WTC11 (cell line): ENCODE results near the gene EDEM2. TPM values are rescaled to one million over a fixed set of nuclear protein-coding genes. Genes with fewer than 3 reads are reported as not detected.

Source experiments
- ATAC-seq: fragments of 200-7000 bp; cut with Tn5 transposase; 2 replicates; pipeline ENCODE4 v1.10.0; 2021; ENCODE audit warnings: mild to moderate bottlenecking, moderate library complexity
- CTCF ChIA-PET: fragments of 300-600 bp; sonication (Branson Sonifier 250); formaldehyde crosslinking; loops from one replicate; lab custom pipeline; 2021; ENCODE audit warnings: antibody characterized with exemption; lab: Charles Lee
- POLR2A ChIA-PET: fragments of 350-600 bp; sonication (Branson Sonifier 250); formaldehyde crosslinking; loops from one replicate; lab custom pipeline; 2021; ENCODE audit warnings: antibody characterized with exemption; lab: Charles Lee
- DNase-seq: peaks from one replicate; pipeline ENCODE4 v3.0.0; 2021; ENCODE audit warnings: low spot score
- H3K27ac Mint-ChIP-seq: 2 replicates; pipeline ENCODE4 v1.8.0; 2021; ENCODE audit warnings: mixed read lengths
- H3K27me3 Mint-ChIP-seq: 2 replicates; pipeline ENCODE4 v1.8.0; 2021; ENCODE audit warnings: low read depth, mild to moderate bottlenecking, moderate library complexity, mixed read lengths
- H3K36me3 Mint-ChIP-seq: 2 replicates; pipeline ENCODE4 v1.8.0; 2021; ENCODE audit warnings: mixed read lengths
- H3K4me1 Mint-ChIP-seq: 2 replicates; pipeline ENCODE4 v1.8.0; 2022; ENCODE audit warnings: mixed read lengths
- H3K4me3 Mint-ChIP-seq: 2 replicates; pipeline ENCODE4 v1.8.0; 2021; ENCODE audit warnings: mild to moderate bottlenecking, moderate library complexity, mixed read lengths
- H3K9me3 Mint-ChIP-seq: 2 replicates; pipeline ENCODE4 v1.8.0; 2021; ENCODE audit warnings: mixed read lengths
- CBFB ChIP-seq: sonication (generic); formaldehyde crosslinking; IDR thresholded peaks from 2 replicates; pipeline ENCODE4 v1.8.1; 2022; ENCODE audit warnings: mild to moderate bottlenecking, low read depth, missing genetic modification reagents
- CREM ChIP-seq: sonication (generic); formaldehyde crosslinking; IDR thresholded peaks from 2 replicates; pipeline ENCODE4 v1.8.1; 2022; ENCODE audit warnings: mild to moderate bottlenecking, missing genetic modification reagents, moderate library complexity
- ELF4 ChIP-seq: sonication (generic); formaldehyde crosslinking; IDR thresholded peaks from 2 replicates; pipeline ENCODE4 v1.8.1; 2022; ENCODE audit warnings: low read depth, mild to moderate bottlenecking, moderate library complexity, missing genetic modification reagents
- GRHL2 ChIP-seq: fragments of 250-450 bp; sonication (Bioruptor Pico); IDR thresholded peaks from 2 replicates; pipeline ENCODE4 v1.8.0; 2022; ENCODE audit warnings: mild to moderate bottlenecking, moderate library complexity; ENCODE audit not compliant: insufficient replicate concordance, severe bottlenecking
- IRF2 ChIP-seq: sonication (generic); formaldehyde crosslinking; IDR thresholded peaks from 2 replicates; pipeline ENCODE4 v1.8.0; 2022; ENCODE audit warnings: low read depth, missing genetic modification reagents, borderline replicate concordance
- NFYB ChIP-seq: sonication (generic); formaldehyde crosslinking; conservative IDR thresholded peaks from 2 replicates; pipeline ENCODE4 v1.8.0; 2022; ENCODE audit warnings: low read depth, missing genetic modification reagents
- SP1 ChIP-seq: sonication (generic); formaldehyde crosslinking; conservative IDR thresholded peaks from 2 replicates; pipeline ENCODE4 v1.8.1; 2022; ENCODE audit warnings: missing genetic modification reagents
- TEAD1 ChIP-seq: sonication (generic); formaldehyde crosslinking; IDR thresholded peaks from 2 replicates; pipeline ENCODE4 v1.8.0; 2022; ENCODE audit warnings: mild to moderate bottlenecking, missing genetic modification reagents
- ZNF219 ChIP-seq: sonication (generic); formaldehyde crosslinking; IDR thresholded peaks from 2 replicates; pipeline ENCODE4 v1.8.0; 2023; ENCODE audit warnings: missing genetic modification reagents, mild to moderate bottlenecking, borderline replicate concordance
- ZNF232 ChIP-seq: sonication (generic); formaldehyde crosslinking; IDR thresholded peaks from 2 replicates; pipeline ENCODE4 v1.8.0; 2022; ENCODE audit warnings: mild to moderate bottlenecking, missing genetic modification reagents
- ZNF671 ChIP-seq: fragments of 250-450 bp; sonication (Bioruptor Pico); IDR thresholded peaks from 2 replicates; pipeline ENCODE4 v1.8.0; 2021; ENCODE audit warnings: mild to moderate bottlenecking
- total RNA-seq: library from RNA; stranded (reverse); gene quantifications from 3 replicates; pipeline ENCODE4 v1.2.3, GENCODE V29; 2021
- TF ChIP-seq, protein P1 (sequence below): sonication (generic); formaldehyde crosslinking; IDR thresholded peaks from 2 replicates; pipeline ENCODE4 v1.8.0; 2022; ENCODE audit warnings: mild to moderate bottlenecking, missing genetic modification reagents
- TF ChIP-seq, protein P2 (sequence below): sonication (generic); formaldehyde crosslinking; IDR thresholded peaks from 2 replicates; pipeline ENCODE4 v1.8.1; 2022; ENCODE audit warnings: missing genetic modification reagents, borderline replicate concordance
- TF ChIP-seq, protein P3 (sequence below): sonication (generic); formaldehyde crosslinking; IDR thresholded peaks from 2 replicates; pipeline ENCODE4 v1.8.1; 2023; ENCODE audit warnings: mild to moderate bottlenecking, missing genetic modification reagents
- TF ChIP-seq, protein P4 (sequence below): sonication (generic); formaldehyde crosslinking; IDR thresholded peaks from 2 replicates; pipeline ENCODE4 v1.8.0; 2023; ENCODE audit warnings: mild to moderate bottlenecking, missing genetic modification reagents
- TF ChIP-seq, protein P5 (sequence below): sonication (generic); formaldehyde crosslinking; IDR thresholded peaks from 2 replicates; pipeline ENCODE4 v1.8.0; 2022; ENCODE audit warnings: mild to moderate bottlenecking, missing genetic modification reagents
- TF ChIP-seq, protein P6 (sequence below): sonication (generic); formaldehyde crosslinking; IDR thresholded peaks from 2 replicates; pipeline ENCODE4 v1.8.0; 2022; ENCODE audit warnings: missing genetic modification reagents
- TF ChIP-seq, protein P7 (sequence below): fragments of 250-450 bp; sonication (Bioruptor Pico); IDR thresholded peaks from 2 replicates; pipeline ENCODE4 v2.1.2; 2022; ENCODE audit warnings: mild to moderate bottlenecking, moderate library complexity
- TF ChIP-seq, protein P8 (sequence below): fragments of 250-450 bp; sonication (Bioruptor Pico); IDR thresholded peaks from 2 replicates; pipeline ENCODE4 v1.8.0; 2021; ENCODE audit warnings: mild to moderate bottlenecking

The EDEM2 gene
- total RNA-seq, 1 experiment from 2014 or later: 22.7 TPM

DNA sequence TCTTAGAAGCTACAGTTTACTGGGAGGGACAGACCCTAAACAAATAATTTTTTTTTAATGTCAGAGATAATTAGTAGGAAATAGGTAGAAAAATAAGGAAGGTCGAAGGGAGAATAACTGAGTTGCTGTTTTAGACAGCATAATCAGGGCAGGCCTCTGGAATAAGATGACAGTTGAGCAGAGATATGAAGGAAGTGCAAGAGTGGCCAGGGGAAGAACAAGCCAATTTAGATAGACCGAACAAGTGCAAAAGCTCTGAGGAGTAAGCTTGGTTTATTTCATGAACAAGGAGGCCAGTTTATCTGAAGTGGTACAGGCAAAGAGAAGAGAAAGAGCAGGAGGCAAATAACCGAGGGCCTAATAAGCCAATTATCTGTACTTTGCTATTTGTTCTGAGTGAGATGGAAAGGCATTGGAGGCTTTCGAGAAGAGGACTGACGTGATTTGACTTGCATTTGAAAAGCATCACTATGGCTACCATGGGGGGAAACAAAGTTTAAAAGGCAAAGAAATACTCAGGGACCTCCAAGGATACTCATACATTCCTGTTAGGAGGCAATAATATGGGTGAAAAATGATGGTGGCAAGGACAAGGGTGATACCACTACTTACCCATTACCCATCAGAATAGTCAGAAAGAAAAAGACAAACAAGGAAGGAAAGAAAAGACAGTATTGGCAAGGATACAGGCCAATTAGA lies 44.4 kb upstream of the EDEM2 start:
- ChIA-PET POLR2A (interaction anchor here (0.6 kb wide), 1 partner anchor 24 kb away, joined by 3 read pairs; no protein-coding TSS in a partner anchor), CTCF (no interaction called here)
- ATAC-seq (no peak), DNase-seq (no peak)
- H3K4me1 Mint-ChIP-seq: 0 out of 2 replicates have a peak, but pooled peaks cover 3% of the 10 kb centered on the region
- no peak overlapping the region for H3K4me3 Mint-ChIP-seq
- no peak overlapping the region; the same call in 1 of the 2 replicates for H3K27ac Mint-ChIP-seq
- TF ChIP-seq, protein P1, sequence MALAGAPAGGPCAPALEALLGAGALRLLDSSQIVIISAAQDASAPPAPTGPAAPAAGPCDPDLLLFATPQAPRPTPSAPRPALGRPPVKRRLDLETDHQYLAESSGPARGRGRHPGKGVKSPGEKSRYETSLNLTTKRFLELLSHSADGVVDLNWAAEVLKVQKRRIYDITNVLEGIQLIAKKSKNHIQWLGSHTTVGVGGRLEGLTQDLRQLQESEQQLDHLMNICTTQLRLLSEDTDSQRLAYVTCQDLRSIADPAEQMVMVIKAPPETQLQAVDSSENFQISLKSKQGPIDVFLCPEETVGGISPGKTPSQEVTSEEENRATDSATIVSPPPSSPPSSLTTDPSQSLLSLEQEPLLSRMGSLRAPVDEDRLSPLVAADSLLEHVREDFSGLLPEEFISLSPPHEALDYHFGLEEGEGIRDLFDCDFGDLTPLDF (CRISPR knock-in tag): no peak
- TF ChIP-seq IRF2 (CRISPR knock-in tag): no peak
- no peak for TF ChIP-seq CREM (CRISPR knock-in tag)
- no peak for TF ChIP-seq NFYB (CRISPR knock-in tag)
- TF ChIP-seq, protein P2, sequence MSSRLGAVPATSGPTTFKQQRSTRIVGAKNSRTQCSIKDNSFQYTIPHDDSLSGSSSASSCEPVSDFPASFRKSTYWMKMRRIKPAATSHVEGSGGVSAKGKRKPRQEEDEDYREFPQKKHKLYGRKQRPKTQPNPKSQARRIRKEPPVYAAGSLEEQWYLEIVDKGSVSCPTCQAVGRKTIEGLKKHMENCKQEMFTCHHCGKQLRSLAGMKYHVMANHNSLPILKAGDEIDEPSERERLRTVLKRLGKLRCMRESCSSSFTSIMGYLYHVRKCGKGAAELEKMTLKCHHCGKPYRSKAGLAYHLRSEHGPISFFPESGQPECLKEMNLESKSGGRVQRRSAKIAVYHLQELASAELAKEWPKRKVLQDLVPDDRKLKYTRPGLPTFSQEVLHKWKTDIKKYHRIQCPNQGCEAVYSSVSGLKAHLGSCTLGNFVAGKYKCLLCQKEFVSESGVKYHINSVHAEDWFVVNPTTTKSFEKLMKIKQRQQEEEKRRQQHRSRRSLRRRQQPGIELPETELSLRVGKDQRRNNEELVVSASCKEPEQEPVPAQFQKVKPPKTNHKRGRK: no peak
- TF ChIP-seq ZNF232: no peak
- TF ChIP-seq, protein P3, sequence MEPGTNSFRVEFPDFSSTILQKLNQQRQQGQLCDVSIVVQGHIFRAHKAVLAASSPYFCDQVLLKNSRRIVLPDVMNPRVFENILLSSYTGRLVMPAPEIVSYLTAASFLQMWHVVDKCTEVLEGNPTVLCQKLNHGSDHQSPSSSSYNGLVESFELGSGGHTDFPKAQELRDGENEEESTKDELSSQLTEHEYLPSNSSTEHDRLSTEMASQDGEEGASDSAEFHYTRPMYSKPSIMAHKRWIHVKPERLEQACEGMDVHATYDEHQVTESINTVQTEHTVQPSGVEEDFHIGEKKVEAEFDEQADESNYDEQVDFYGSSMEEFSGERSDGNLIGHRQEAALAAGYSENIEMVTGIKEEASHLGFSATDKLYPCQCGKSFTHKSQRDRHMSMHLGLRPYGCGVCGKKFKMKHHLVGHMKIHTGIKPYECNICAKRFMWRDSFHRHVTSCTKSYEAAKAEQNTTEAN: no peak
- no peak for TF ChIP-seq ZNF671 (CRISPR knock-in tag)
- TF ChIP-seq TEAD1 (CRISPR knock-in tag): no peak
- TF ChIP-seq, protein P4, sequence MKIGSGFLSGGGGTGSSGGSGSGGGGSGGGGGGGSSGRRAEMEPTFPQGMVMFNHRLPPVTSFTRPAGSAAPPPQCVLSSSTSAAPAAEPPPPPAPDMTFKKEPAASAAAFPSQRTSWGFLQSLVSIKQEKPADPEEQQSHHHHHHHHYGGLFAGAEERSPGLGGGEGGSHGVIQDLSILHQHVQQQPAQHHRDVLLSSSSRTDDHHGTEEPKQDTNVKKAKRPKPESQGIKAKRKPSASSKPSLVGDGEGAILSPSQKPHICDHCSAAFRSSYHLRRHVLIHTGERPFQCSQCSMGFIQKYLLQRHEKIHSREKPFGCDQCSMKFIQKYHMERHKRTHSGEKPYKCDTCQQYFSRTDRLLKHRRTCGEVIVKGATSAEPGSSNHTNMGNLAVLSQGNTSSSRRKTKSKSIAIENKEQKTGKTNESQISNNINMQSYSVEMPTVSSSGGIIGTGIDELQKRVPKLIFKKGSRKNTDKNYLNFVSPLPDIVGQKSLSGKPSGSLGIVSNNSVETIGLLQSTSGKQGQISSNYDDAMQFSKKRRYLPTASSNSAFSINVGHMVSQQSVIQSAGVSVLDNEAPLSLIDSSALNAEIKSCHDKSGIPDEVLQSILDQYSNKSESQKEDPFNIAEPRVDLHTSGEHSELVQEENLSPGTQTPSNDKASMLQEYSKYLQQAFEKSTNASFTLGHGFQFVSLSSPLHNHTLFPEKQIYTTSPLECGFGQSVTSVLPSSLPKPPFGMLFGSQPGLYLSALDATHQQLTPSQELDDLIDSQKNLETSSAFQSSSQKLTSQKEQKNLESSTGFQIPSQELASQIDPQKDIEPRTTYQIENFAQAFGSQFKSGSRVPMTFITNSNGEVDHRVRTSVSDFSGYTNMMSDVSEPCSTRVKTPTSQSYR (CRISPR knock-in tag): no peak
- TF ChIP-seq GRHL2 (CRISPR knock-in tag): no peak
- TF ChIP-seq, protein P5, sequence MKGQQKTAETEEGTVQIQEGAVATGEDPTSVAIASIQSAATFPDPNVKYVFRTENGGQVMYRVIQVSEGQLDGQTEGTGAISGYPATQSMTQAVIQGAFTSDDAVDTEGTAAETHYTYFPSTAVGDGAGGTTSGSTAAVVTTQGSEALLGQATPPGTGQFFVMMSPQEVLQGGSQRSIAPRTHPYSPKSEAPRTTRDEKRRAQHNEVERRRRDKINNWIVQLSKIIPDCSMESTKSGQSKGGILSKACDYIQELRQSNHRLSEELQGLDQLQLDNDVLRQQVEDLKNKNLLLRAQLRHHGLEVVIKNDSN (CRISPR knock-in tag): no peak
- TF ChIP-seq CBFB (CRISPR knock-in tag): no peak
- no peak for TF ChIP-seq ELF4 (CRISPR knock-in tag)
- no peak for TF ChIP-seq SP1 (CRISPR knock-in tag)
- TF ChIP-seq ZNF219 (CRISPR knock-in tag): no peak
- TF ChIP-seq, protein P6, sequence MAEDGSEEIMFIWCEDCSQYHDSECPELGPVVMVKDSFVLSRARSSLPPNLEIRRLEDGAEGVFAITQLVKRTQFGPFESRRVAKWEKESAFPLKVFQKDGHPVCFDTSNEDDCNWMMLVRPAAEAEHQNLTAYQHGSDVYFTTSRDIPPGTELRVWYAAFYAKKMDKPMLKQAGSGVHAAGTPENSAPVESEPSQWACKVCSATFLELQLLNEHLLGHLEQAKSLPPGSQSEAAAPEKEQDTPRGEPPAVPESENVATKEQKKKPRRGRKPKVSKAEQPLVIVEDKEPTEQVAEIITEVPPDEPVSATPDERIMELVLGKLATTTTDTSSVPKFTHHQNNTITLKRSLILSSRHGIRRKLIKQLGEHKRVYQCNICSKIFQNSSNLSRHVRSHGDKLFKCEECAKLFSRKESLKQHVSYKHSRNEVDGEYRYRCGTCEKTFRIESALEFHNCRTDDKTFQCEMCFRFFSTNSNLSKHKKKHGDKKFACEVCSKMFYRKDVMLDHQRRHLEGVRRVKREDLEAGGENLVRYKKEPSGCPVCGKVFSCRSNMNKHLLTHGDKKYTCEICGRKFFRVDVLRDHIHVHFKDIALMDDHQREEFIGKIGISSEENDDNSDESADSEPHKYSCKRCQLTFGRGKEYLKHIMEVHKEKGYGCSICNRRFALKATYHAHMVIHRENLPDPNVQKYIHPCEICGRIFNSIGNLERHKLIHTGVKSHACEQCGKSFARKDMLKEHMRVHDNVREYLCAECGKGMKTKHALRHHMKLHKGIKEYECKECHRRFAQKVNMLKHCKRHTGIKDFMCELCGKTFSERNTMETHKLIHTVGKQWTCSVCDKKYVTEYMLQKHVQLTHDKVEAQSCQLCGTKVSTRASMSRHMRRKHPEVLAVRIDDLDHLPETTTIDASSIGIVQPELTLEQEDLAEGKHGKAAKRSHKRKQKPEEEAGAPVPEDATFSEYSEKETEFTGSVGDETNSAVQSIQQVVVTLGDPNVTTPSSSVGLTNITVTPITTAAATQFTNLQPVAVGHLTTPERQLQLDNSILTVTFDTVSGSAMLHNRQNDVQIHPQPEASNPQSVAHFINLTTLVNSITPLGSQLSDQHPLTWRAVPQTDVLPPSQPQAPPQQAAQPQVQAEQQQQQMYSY: no peak
- TF ChIP-seq, protein P7, sequence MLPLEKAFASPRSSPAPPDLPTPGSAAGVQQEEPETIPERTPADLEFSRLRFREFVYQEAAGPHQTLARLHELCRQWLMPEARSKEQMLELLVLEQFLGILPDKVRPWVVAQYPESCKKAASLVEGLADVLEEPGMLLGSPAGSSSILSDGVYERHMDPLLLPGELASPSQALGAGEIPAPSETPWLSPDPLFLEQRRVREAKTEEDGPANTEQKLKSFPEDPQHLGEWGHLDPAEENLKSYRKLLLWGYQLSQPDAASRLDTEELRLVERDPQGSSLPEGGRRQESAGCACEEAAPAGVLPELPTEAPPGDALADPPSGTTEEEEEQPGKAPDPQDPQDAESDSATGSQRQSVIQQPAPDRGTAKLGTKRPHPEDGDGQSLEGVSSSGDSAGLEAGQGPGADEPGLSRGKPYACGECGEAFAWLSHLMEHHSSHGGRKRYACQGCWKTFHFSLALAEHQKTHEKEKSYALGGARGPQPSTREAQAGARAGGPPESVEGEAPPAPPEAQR (CRISPR knock-in tag): no peak
- TF ChIP-seq, protein P8, sequence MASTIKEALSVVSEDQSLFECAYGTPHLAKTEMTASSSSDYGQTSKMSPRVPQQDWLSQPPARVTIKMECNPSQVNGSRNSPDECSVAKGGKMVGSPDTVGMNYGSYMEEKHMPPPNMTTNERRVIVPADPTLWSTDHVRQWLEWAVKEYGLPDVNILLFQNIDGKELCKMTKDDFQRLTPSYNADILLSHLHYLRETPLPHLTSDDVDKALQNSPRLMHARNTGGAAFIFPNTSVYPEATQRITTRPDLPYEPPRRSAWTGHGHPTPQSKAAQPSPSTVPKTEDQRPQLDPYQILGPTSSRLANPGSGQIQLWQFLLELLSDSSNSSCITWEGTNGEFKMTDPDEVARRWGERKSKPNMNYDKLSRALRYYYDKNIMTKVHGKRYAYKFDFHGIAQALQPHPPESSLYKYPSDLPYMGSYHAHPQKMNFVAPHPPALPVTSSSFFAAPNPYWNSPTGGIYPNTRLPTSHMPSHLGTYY (CRISPR knock-in tag): no peak
- peaks cover 30% of the 10 kb centered on the region for H3K36me3 Mint-ChIP-seq
- no peaks in the 10 kb centered on the region; the same call in 1 of the 2 replicates for H3K27me3 Mint-ChIP-seq
- H3K9me3 Mint-ChIP-seq: peaks cover 46% of the 10 kb centered on the region
